Skin epidermis (tissue), 12 donors: ENCODE measurements around the gene PEX11B.

Experiments used
- H3K27ac ChIP-seq, 21 experiments: fragments of 200-600 bp; sonication (generic) in 11 of 21; one replicate each; pipeline ENCODE4 v1.5.0; 2020; ENCODE audit warnings: mild to moderate bottlenecking in 3 of 21, inconsistent platforms in 2 of 21, moderate library complexity in 2 of 21
- H3K4me3 ChIP-seq, 7 experiments: fragments of 200-600 bp; sonication (generic) in 2 of 7; one replicate each; pipeline ENCODE4 v1.5.0; 2020; ENCODE audit warnings: inconsistent platforms in 2 of 7, mild to moderate bottlenecking in 2 of 7, moderate library complexity in 1 of 7

PEX11B gene

DNA sequence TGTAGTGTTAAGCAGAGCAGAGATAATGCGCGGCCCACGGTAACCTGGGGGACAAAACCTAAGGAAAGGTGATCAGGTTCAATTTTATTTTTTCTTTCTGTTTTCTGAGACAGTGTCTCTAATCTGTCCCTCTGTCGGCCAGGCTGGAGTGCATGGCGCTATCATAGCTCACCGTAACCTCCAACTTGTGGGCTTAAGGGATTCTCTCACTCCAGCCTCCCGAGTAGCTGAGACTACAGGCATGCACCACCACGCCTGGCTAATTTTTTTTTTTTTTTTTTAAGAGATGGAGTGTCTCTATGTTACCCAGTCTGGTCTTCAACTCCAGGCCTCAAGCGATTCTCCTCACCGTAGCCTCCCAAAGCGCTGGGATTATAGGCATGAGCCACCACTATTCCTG is 32.1 kb downstream of the PEX11B start:
- Histone ChIP-seq H3K27ac (peak overlapping the region in 2 of 21 experiments; percentile 18 to 63), H3K4me3 (peak overlapping the region; percentile 44 to 75 (median 56))

DNA sequence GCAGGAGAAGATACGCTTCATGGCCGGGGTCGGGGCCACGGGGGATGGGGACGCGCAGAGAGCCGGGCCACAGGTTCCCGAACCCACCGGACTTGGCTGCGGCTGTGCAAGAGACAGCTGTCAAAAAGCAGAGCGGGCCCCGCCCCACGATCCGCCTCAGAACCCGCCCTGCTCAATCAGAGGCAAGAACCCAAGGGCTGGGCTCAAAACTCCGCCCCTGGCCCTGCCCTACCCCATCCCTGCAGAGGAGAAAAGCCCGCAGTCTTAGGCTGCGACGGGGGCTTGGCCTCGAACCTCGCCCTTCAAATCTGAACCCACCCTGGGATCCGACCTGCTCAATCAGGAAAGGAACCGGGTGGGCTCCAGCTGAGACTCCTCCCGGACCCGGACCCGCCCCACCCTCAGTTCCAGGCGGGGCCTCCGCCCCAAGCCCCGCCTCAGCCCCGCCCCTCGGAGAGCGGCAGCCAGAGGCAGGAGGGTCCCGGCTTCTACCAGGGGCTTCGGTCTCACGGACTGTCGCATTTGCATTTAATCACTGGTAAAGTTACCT is 32.7 kb downstream of the PEX11B start, which contains the start of gene ANKRD35:
Gene ANKRD35, minus strand, starts transcription at position 129 of the 550 bp plus-strand sequence. Its CDS starts 108 bp downstream, at position 21.
- H3K4me3 ChIP-seq = peak within 1 kb of the TSS; percentile 44 to 75 (median 56)
- peak within 1 kb of the TSS in 7 of 21 experiments; percentile 10 to 63 (median 22) for H3K27ac ChIP-seq

DNA sequence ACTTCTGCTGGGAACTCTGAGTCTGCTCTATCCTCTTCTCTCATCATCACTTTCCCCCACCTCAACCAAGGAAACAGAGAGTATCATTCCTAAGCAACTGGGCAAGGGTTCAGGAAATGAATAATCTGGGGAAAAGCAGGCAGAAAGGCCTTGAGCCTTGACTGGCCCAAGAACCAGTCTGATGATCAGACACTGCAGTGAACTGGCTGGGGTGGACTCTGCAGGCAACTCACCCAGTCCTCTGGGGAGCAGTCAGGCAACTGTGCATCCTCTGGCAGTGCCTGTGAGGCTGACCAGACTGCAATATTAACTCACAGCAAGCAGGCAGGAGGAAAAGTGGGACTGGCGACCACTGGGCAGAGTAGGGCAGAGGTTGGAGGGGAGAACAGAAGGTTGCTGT is 33.8 kb downstream of the PEX11B start:
- peak overlapping the region in 5 of 21 experiments; percentile 10 to 63 (median 41) for H3K27ac ChIP-seq
- H3K4me3 ChIP-seq = peak overlapping the region in 4 of 7 experiments; percentile 52 to 75 (median 60)

DNA sequence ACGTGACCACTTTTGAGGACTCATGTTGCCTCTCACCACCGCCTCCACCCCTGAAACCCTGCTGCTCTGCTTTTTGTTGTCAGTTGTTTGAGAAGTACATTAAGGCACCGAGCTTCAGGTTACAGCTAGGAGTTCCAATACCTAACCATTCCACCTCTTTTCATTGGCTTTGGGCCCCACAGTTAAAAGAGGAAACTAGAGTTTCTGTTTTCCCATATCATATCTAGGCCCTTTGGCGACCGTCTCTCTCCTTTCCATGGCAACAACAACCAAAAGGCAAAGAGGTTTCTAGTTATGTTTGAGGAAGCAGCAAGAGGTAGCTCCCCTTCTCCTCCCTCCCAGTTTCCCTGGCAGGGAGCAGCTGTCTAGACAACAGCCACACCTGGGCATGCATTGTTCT is 38.7 kb downstream of the PEX11B start:
- Histone ChIP-seq H3K4me3 (no peak overlapping the region), H3K27ac (peak overlapping the region in 14 of 21 experiments; percentile 29 to 71 (median 54))

DNA sequence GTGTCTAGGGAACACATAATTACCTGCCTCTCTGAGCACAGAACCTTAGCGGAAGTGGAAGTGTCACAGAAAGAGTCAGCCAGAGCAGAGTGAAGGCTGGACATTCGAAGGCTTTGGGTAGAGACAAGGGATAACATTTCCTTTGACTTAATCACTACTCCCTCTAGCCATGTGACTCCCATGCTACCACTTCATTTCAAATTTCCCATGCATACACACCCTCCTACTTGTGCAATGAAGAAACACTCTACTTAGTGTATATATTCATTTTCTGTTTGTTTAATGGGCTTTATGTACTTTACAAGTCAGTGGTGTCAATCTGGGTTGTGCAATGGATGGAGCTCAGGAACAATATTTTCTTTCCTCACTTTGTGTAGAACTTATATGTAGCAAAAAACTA is 39.8 kb downstream of the PEX11B start:
- peak overlapping the region in 14 of 21 experiments; percentile 22 to 71 (median 55) for H3K27ac ChIP-seq

DNA sequence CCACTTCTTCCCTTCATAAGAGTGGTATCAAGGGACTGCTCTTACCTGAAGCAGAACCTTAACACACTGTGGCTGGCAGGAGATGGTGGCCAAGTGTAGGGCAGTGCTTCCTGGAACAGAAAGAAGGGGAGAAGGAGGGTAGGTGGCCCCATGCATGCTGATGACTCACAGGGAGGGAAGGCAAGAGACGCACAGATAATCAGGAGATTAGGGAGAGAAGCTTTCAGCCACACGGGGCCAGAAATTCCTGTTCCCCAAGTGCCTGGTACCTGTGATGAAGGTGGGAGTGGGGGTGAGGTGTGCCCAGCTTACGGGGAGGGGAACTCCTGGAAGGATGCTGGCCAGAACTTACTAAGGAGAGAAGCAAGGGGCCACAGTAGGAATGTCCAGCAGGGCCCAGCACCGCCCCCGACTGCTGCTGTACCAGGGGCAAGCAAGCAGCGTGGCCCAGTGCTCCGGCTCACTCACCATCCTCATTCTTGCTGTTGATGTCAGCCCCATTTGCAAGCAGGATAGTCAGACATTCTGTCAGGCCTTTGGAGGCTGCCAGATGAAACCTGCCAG is 40.5 kb downstream of the PEX11B start:
- Histone ChIP-seq H3K27ac (peak overlapping the region in 14 of 21 experiments; percentile 18 to 71 (median 52)), H3K4me3 (no peak overlapping the region)

More for the DNA sequence above, 39.8 kb downstream of the PEX11B start:
- H3K4me3 ChIP-seq = no peak overlapping the region

DNA sequence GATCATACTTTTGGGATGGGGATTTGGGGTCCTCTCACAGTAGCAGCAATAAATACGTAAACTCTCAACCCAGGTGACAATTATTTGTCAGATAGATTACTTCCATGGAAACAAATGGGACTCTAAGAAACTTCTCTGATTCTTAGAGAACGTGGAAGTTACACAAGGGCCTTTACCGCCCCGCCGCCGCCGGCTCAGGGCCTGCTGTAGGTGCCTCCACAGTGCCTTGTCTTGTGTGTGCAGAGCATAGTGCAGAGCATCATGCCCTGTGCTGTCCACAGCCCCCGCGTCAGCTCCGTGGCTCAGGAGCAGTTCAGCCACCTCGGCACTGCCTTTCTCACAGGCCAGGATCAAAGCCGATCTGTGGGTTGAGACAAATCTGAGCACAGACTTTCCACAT is 43.9 kb downstream of the PEX11B start:
- H3K27ac ChIP-seq = no peak overlapping the region
- H3K4me3 ChIP-seq = no peak overlapping the region

DNA sequence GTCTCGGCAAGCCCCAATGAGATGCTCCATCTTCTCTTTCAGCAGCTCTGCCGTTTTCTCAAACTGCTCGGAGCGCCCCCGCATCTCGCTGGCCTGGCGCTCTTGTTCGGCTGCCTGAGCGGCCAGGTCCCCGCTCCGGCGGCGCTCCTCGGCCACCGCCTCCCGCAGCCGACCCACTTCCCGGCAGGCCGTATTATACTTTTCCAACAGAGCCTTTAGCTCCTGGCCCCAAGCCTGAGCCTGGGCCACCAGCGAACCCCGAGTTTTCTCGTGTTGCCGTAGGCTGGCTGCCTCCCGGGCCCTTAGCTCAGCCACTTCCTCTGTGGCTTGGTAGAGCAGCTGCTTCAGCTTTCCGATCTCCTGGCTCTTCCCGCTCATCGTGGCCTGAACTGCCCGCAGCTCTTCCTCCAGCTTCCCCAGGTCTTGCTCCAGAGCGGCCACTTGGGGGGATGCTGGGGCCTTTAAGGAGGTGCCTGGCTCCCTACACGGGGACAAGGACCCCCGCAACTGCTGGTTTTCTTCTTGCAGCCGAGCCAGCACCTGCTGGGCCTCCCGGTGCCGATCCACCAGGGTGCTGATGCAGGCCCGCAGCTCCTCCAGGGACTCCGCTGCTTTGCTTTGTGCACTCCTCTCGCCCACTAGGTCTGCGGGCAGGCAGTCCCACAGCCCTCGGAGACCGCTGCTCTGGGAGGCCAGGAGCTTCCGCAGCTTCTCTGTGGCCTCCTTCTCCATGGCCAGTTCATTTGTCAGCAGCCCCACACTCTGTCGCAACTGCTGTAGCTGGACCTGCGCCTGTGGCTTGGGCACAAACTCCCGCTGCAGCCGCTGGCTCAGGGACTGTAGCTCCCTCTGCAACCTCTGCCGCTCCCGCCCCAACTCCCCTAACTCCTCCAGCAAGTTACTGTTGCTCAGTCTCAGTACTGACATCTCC is 46.3 kb downstream of the PEX11B start:
- H3K4me3 ChIP-seq = peak overlapping the region; percentile 28 to 36 (median 33)
- peak overlapping the region in 20 of 21 experiments; percentile 15 to 82 (median 71) for H3K27ac ChIP-seq

DNA sequence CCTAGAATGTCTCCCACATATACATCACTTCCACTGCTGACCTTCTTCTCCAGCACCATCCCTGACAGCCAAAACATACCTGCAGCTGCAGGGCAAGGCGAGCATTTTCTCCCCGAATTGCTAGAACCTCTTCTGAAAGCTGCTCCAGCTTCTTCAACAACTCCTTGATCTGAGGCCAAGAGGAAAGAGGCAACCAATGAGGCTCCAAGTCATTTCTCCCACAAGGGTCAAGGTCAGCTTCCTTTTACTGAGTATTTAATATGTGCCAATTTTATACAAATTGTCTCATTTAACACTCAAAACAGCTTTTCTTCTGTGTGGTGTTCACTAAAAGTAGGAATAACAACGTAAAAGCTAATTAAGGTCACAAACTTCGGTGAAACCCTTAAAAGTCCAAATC is 50.3 kb downstream of the PEX11B start:
- Histone ChIP-seq H3K27ac (no peak overlapping the region), H3K4me3 (no peak overlapping the region)

DNA sequence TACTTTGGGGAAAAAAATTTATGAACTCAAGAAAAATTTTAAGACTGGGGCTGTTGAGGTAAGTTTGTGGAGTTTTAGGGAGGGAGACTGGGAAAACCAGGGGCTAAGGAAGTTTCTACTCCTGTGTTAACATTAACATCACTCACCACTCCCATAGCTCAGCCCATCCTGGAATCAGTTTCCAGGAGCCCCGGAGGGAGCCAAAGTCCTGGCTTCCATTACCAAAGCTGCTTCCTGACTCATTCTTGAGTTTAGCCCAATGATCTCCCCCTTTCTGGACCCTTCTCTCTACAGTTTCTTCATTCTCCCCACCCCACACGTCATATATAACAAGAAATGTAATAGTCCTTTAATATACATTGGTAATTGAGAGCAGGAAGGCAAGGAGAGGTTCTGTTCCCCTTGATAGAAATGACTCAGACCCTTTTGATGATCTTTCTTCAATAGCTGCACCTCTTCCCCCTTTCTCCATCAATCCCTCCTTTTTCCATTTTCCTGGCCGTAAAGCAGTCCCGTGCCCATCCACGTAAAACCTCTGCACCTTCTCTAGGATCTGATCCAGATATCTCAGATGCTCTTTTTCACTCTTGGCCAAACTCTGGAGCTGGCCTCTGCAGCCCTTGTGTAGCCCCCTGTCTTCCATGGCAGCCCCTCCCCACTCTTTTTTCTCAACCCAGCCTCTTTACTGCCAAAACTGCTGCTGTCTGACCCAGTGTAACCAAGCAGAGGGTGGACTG is 55.1 kb downstream of the PEX11B start:
- Histone ChIP-seq H3K4me3 (no peak overlapping the region), H3K27ac (no peak overlapping the region)
